Esophagus (tissue), 2 donors: Measurements from ENCODE around the gene PRKAR1B. TPM values are rescaled to one million over a fixed set of nuclear protein-coding genes. Genes with fewer than 3 reads are reported as not detected.
"Not testable (repeated sequence)": the region's sequence is repeated elsewhere in the genome, so short reads cannot be mapped to it uniquely, and the experiment has no call there.

Source experiments
- H3K27ac ChIP-seq, 2 donors: one replicate each; pipeline ENCODE4 v1.5.1; 2013; ENCODE audit warnings: low read depth in 2 of 2, mild to moderate bottlenecking in 2 of 2, inconsistent platforms in 1 of 2, low read length in 1 of 2, moderate library complexity in 1 of 2
- H3K27me3 ChIP-seq, 2 donors: one replicate each; pipeline ENCODE4 v1.6.1; 2013; ENCODE audit warnings: low read length in 2 of 2, control low read depth in 1 of 2, mild to moderate bottlenecking in 1 of 2; ENCODE audit not compliant: insufficient read depth in 2 of 2, control insufficient read depth in 1 of 2
- H3K36me3 ChIP-seq, 2 donors: one replicate each; pipeline ENCODE4 v1.6.1; 2013; ENCODE audit warnings: low read length in 1 of 2; ENCODE audit not compliant: control insufficient read depth in 2 of 2, insufficient read depth in 2 of 2
- H3K4me1 ChIP-seq, 2 donors: one replicate each; pipeline ENCODE4 v1.6.1; 2013; ENCODE audit warnings: low read length in 1 of 2; ENCODE audit not compliant: control insufficient read depth in 2 of 2, insufficient read depth in 2 of 2
- H3K4me3 ChIP-seq, 2 donors: one replicate each; pipeline ENCODE4 v1.5.1; 2013; ENCODE audit warnings: low read length in 2 of 2, mild to moderate bottlenecking in 2 of 2, low read depth in 1 of 2, moderate library complexity in 1 of 2
- H3K9me3 ChIP-seq, 2 donors: one replicate each; pipeline ENCODE4 v1.6.1; 2013; ENCODE audit warnings: mild to moderate bottlenecking in 2 of 2, low read depth in 1 of 2, low read length in 1 of 2, moderate library complexity in 1 of 2; ENCODE audit not compliant: control insufficient read depth in 2 of 2, insufficient read depth in 1 of 2
- WGBS, 2 donors: extraction: QIAGEN DNeasy Blood & Tissue Kit; methylation state at CpG; one replicate each; pipeline ENCODE4 v1.1.7; 2013; 5-methylcytosine and 5-hydroxymethylcytosine counted together
- polyA plus RNA-seq, 2 donors: library from polyadenylated mRNA; stranded (reverse); fragments of 200-250 nt; gene quantifications; one replicate each; pipeline ENCODE4 v1.2.3, GENCODE V29; 2013
- donor health status: healthy with polysubstance abuse.
- donor health status: Bipolar disorder and iron deficiency.

PRKAR1B gene
- polyA plus RNA-seq, 2 donors, result 10.4 to 10.9 TPM

DNA sequence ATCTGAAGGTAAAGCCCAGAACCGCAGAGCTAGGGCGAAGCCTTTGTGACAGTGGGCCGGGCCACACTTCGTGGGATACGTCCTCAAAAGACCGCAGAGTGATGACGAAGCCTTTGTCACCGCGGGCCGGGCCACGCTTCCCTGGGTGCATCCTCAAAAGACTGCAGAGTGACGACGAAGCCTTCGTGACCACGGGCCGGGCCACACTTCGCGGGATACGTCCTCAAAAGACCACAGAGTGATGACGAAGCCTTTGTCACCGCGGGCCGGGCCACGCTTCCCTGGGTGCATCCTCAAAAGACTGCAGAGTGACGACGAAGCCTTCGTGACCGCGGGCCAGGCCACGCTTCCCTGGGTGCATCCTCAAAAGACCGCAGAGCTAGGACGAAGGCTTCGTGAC is 25.2 kb upstream of the PRKAR1B start:
- not testable (repeated sequence) for H3K27ac ChIP-seq, H3K4me3 ChIP-seq, H3K4me1 ChIP-seq, H3K27me3 ChIP-seq, H3K9me3 ChIP-seq
- 95 to 97% methylated on average over 33 of the region's 33 CpGs for WGBS, 2 donors
- H3K36me3 ChIP-seq, result peaks cover 4 to 35% of the 10 kb centered on the region in 2 donors

- H3K4me3 ChIP-seq, result no peak overlapping the region
- 90 to 92% methylated on average over 15 of the region's 15 CpGs for WGBS, 2 donors
- no peaks in the 10 kb centered on the region for H3K9me3 ChIP-seq
- peaks cover 4 to 30% of the 10 kb centered on the region in 2 donors for H3K36me3 ChIP-seq
- H3K27me3 ChIP-seq, result no peaks in the 10 kb centered on the region
- H3K4me1 ChIP-seq, result no peaks in the 10 kb centered on the region
- H3K27ac ChIP-seq, result no peak overlapping the region
These were observed 24.7 kb upstream of the PRKAR1B start for GRCh38 chr7:751826-752225.

GRCh38 chr7:750111-750905 is 23.2 kb upstream of the PRKAR1B start:
- H3K36me3 ChIP-seq, result peaks cover 6 to 26% of the 10 kb centered on the region in 2 donors
- H3K4me3 ChIP-seq, result no peak overlapping the region
- H3K27ac ChIP-seq, result no peak overlapping the region
- no peaks in the 10 kb centered on the region for H3K9me3 ChIP-seq
- no peaks in the 10 kb centered on the region for H3K4me1 ChIP-seq
- WGBS, 2 donors, result 95 to 96% methylated on average over 26 of the region's 26 CpGs
- no peaks in the 10 kb centered on the region for H3K27me3 ChIP-seq

DNA sequence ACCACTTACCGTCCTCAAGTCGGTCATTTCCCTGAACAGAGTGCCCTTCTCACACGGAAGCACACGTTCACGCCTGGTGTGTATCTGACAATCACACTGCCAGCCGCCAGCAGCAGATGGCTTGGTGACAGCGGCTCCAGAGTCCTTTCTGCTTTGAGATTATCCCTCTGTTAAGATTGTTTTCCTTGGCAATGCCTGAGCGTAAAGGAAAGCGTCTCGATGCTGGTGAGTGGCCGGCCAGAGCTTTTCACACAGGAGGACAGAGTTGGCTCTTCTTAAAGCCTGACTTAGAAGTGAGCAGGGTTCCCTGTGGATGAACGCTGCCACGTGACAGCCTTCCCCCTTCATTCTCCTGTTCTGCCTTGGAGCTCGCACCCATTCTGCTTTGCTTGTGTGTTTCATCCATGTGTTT is 22.1 kb upstream of the PRKAR1B start:
- peaks cover 3 to 21% of the 10 kb centered on the region in 2 donors for H3K36me3 ChIP-seq
- H3K27me3 ChIP-seq, result no peaks in the 10 kb centered on the region
- H3K4me1 ChIP-seq, result no peaks in the 10 kb centered on the region
- no peaks in the 10 kb centered on the region for H3K9me3 ChIP-seq
- H3K4me3 ChIP-seq, result no peak overlapping the region
- no peak overlapping the region for H3K27ac ChIP-seq
- 61 to 75% methylated on average over 14 of the region's 14 CpGs for WGBS, 2 donors

DNA sequence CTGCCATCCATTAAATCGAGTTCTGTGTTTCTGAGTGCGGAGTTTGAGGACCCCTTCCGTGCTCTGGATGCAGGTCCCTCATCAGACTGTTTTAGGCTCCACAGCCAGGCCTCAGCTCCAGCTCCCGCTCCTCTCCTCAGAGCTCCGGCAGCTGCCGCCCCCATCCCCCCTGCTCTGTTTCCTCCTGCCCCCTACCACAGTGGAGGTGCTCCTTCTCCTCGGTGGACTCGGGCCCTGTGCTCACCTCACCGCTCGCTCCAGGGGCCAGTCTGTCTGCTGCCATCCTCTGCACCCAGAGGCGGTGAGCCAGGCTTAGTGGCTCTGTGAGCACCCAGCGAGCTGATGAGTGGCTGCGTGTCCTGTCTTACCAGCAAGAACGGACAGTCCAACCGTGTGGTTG is 21.4 kb upstream of the PRKAR1B start:
- no peaks in the 10 kb centered on the region for H3K27me3 ChIP-seq
- 95 to 96% methylated on average over 15 of the region's 15 CpGs for WGBS, 2 donors
- no peaks in the 10 kb centered on the region for H3K4me1 ChIP-seq
- H3K27ac ChIP-seq, result no peak overlapping the region
- peaks cover 3 to 18% of the 10 kb centered on the region in 2 donors for H3K36me3 ChIP-seq
- H3K4me3 ChIP-seq, result no peak overlapping the region
- no peaks in the 10 kb centered on the region for H3K9me3 ChIP-seq

GRCh38 chr7:747186-747585 is 20.1 kb upstream of the PRKAR1B start:
- H3K4me1 ChIP-seq, result no peaks in the 10 kb centered on the region
- H3K27me3 ChIP-seq, result no peaks in the 10 kb centered on the region
- 91 to 94% methylated on average over 12 of the region's 12 CpGs for WGBS, 2 donors
- no peak overlapping the region for H3K4me3 ChIP-seq
- no peak overlapping the region for H3K27ac ChIP-seq
- H3K9me3 ChIP-seq, result no peaks in the 10 kb centered on the region
- peaks cover 3 to 12% of the 10 kb centered on the region in 2 donors for H3K36me3 ChIP-seq

- WGBS, 2 donors, result 95 to 96% methylated on average over 38 to 40 of the region's 40 CpGs
- no peaks in the 10 kb centered on the region for H3K4me1 ChIP-seq
- peaks cover 8 to 17% of the 10 kb centered on the region in 2 donors for H3K36me3 ChIP-seq
- no peak overlapping the region for H3K4me3 ChIP-seq
- H3K9me3 ChIP-seq, result no peaks in the 10 kb centered on the region
- H3K27me3 ChIP-seq, result no peaks in the 10 kb centered on the region
- no peak overlapping the region for H3K27ac ChIP-seq
These were observed 19.3 kb upstream of the PRKAR1B start for GRCh38 chr7:746155-747061.

GRCh38 chr7:745431-746154 is 18.5 kb upstream of the PRKAR1B start:
- H3K36me3 ChIP-seq, result peaks cover 12 to 24% of the 10 kb centered on the region in 2 donors
- H3K4me1 ChIP-seq, result no peaks in the 10 kb centered on the region
- H3K27me3 ChIP-seq, result no peaks in the 10 kb centered on the region
- 95 to 96% methylated on average over 23 of the region's 23 CpGs for WGBS, 2 donors
- no peaks in the 10 kb centered on the region for H3K9me3 ChIP-seq
- no peak overlapping the region for H3K27ac ChIP-seq
- no peak overlapping the region for H3K4me3 ChIP-seq

- Histone ChIP-seq H3K27ac (no peak overlapping the region), H3K36me3 (peaks cover 19 to 31% of the 10 kb centered on the region in 2 donors), H3K9me3 (peaks cover 0 to 4% of the 10 kb centered on the region in 2 donors), H3K4me1 (no peaks in the 10 kb centered on the region), H3K4me3 (no peak overlapping the region), H3K27me3 (no peaks in the 10 kb centered on the region)
- 97% methylated on average over 20 of the region's 20 CpGs for WGBS, 2 donors
These were observed 17.9 kb upstream of the PRKAR1B start for GRCh38 chr7:744854-745430.
